Cardiac septum (tissue), 1 donor: ENCODE results near the gene ZNF311. TPM values are rescaled to one million over a fixed set of nuclear protein-coding genes. Genes with fewer than 3 reads are reported as not detected.
"Not testable (repeated sequence)": the region's sequence is repeated elsewhere in the genome, so short reads cannot be mapped to it uniquely, and the experiment has no call there.

Experiments
- DNase-seq: peaks from one replicate; pipeline ENCODE4 v3.0.0-alpha.2; 2020; ENCODE audit warnings: low spot score
- intact Hi-C: fragments of 100-400 bp; cut with DNase I; formaldehyde crosslinking; loops from one replicate; pipeline ENCODE4 v1.14.0; 2022
- total RNA-seq: library from RNA; stranded (reverse); fragmentation: NEBNext Ultra II Directional; extraction: Animal tissue kit (Norgen Biotek cat#: 25700); gene quantifications from one replicate; pipeline ENCODE4 v1.2.1, GENCODE V29; 2021
- donor health status: DM: no; HTN: no; CAD: no.

The ZNF311 gene
- total RNA-seq, 1 donor from 2014 or later: 0.22 TPM

DNA sequence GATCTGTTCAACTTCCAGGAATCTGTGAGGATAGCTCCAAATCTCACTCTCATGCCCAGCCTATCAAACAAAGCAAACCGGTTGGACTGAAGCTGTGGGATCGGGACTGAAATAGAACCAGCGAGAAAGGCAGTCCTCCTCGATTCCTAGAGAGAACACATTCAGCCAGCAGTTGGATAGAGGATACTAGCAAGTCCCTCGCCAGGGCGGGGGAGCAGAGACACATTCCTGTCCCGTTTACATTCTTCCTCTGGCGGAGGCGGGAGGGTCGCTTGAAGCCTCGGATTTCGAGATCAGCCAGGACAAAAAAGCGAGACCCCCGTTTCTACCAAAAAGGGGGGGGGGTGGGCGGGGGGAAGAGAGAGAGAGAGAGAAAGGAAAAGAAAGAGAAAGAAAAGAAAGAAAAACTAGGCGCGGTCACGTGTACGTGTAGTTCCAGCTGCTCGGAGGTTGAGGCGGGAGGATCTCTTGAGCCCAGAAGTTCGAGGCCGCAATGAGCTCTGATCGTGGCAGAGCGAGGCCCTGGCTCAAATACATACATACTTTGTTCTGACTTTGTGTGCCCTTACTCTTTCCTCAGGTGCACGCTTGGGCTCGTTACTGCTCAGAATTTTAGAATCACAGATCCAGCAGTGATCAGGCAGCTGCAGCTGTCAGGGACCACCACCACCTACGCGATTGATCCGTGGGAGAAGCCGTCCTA lies 19.5 kb downstream of the ZNF311 start:
- intact Hi-C loops: loop anchor here (10.0 kb wide), 4 partner anchors 61 to 151 kb away; partner anchors contain the start of gene TRIM27
- DNase-seq: peak; percentile 78

DNA sequence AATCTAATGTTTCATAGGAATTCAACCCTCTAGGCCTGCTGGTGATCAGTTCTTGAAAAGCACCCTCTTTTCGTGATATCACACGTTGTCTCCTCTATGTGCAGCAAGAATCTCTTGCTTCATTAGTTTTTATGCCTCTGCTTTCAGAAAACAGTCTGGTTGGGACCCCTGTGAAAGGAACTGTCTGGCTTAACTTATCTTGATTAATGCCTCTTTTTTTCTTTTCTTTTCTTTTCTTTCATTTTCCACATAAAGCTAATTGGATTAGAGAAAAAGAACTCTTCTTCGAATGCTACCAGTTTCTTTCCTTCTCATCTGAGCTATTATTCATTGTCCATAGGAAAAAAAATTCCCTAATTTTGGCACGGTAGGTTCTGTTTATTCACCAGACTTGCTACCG lies 21.3 kb downstream of the ZNF311 start:
- intact Hi-C loops: loop anchor here (10.0 kb wide), 4 partner anchors 59 to 149 kb away; partner anchors contain the start of gene TRIM27
- no peak for DNase-seq

DNA sequence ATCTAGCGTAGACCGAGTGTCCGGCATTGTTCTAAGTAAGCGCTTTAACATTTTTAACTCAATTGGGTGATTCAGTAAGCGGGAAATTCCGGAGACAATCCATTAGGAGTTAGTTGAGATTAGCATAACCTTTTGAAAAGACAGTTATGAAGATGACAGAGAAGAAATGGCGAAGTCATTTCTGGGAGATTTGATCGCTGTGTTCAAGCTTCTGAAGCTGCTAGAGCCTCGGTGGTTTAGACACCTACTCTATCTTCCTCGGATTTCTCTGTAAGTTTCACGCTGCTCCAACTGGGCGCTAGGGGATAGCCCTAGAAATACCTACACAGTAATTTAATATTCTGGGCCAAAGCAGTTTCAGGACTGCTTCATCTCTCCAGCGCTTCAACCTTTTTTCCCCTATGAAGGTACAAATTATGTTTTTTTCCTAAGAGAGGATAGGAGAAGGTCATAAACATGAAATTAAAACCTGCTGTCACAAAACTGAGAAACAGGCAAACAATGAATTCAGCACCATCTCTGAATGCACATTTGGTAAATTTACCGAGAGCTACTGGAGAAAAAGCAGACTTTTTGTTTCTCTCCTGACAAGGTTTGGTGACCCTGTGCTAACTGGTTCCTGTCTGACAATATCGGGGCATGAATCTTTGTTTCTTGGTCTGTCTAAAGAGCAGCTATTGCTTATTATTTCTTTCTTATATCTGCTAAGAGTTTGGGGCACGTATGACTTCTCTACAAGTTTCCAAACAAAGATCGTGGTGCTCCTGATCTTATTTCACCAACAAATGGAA lies 22.4 kb downstream of the ZNF311 start:
- intact Hi-C loops: loop anchor here (10.0 kb wide), 4 partner anchors 58 to 148 kb away; partner anchors contain the start of gene TRIM27
- DNase-seq: no peak

DNA sequence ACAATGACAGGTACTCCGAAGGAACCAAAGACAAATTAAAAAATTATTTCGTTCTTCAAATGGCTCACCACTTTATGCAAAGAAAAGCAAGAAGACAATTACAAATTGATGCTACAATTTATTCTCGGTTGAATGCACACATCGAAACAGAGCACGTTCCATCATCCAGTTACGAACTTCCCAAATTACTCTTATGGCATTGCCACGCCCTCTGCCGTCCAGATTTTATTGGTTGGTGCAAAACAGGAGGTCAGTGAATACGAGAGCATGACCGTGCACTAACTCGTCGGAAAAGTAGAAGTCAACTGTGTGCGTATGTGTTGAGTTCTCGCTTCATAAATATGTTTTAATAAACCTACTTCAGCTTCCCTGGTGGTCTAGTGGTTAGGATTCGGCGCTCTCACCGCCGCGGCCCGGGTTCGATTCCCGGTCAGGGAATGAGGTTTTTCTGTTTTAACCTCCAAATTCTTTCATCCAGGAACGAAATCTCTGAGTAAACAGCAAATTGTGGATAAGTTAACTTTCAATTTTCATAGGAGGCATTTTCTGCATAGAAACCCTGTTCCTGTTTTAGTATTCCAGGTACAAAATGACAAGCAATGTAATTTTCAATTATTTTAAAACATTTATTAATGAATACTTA lies 23.2 kb downstream of the ZNF311 start:
- intact Hi-C loops: loop anchor here (1.0 to 10.0 kb wide), 5 partner anchors 38 to 147 kb away; partner anchors contain the start of gene TRIM27
- DNase-seq: peak; percentile 88

DNA sequence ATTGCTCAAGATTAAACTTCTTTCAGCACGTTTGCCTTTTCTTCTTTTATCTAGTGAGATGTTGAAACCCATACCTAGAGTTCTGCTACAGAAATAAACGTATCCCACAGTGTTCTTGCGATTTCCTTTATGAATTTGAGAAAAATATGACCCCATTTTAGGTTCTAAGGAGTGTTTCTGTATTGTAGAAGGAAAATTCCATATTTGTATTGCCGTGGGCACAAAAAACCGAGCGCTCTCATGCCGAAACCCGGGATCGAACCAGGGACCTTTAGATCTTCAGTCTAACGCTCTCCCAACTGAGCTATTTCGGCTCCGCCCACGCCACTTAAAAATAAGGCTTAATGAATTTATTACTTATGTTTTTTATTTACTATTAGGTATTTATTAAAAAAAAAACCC lies 23.7 kb downstream of the ZNF311 start:
- DNase-seq: no peak
- intact Hi-C loops: loop anchor here (1.0 to 10.0 kb wide), 5 partner anchors 37 to 147 kb away; partner anchors contain the start of gene TRIM27

GRCh38 chr6:28980852-28981430 lies 24.2 kb downstream of the ZNF311 start:
- intact Hi-C loops: loop anchor here (1.0 to 10.0 kb wide), 5 partner anchors 37 to 146 kb away; partner anchors contain the start of gene TRIM27
- no peak for DNase-seq

- no peak for DNase-seq
Observed at GRCh38 chr6:28980137-28980851, 24.8 kb downstream of the ZNF311 start.

GRCh38 chr6:28979679-28980078 lies 25.4 kb downstream of the ZNF311 start:
- no peak for DNase-seq
- intact Hi-C loops: loop anchor here (10.0 kb wide), 4 partner anchors 55 to 145 kb away; partner anchors contain the start of gene TRIM27

More at GRCh38 chr6:28980137-28980851, 24.8 kb downstream of the ZNF311 start:
- intact Hi-C loops: loop anchor here (10.0 kb wide), 4 partner anchors 55 to 145 kb away; partner anchors contain the start of gene TRIM27

- intact Hi-C loops: no loop called here
- DNase-seq: no peak
Observed at GRCh38 chr6:28978959-28979561, 26.1 kb downstream of the ZNF311 start.

DNA sequence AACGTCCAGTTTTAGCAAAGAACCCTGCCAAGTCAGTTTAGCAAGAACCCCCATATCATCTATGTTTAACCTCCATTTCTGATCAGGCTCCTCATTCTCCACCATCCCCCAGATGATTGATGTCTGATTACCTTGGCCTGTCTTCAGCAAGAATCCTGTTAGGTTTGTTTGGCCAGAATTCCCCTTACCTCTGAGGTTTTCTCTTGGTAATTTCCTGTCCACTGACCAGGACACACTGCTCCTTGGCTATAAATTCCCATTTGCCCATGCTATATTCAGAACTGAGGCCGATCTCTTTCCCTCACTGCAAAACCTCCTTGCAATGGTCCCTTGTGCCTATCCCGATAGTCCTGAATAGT lies 27.0 kb downstream of the ZNF311 start:
- DNase-seq: no peak
- intact Hi-C loops: no loop called here

- intact Hi-C loops: no loop called here
- no peak for DNase-seq
Observed at GRCh38 chr6:28977341-28978132, 27.6 kb downstream of the ZNF311 start.

DNA sequence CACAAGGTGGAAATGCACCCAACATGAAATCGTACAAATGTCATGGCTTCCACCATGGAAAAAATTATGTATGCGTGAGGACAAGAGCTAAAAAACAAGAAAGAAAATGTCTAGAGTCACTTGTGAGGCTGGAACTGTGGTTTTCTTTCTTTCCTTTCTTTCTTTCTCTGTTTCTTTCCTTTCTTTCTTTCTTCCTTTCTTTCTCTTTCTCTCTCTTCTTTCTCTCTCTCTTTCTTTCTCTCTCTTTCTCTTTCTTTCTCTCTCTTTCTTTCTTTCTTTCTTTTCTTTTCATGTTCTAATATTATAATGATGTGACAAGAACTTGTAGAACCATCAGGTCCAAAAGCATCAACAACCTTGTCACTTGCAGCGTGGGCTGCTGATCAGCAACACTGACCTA lies 28.4 kb downstream of the ZNF311 start:
- intact Hi-C loops: no loop called here
- no peak for DNase-seq

DNA sequence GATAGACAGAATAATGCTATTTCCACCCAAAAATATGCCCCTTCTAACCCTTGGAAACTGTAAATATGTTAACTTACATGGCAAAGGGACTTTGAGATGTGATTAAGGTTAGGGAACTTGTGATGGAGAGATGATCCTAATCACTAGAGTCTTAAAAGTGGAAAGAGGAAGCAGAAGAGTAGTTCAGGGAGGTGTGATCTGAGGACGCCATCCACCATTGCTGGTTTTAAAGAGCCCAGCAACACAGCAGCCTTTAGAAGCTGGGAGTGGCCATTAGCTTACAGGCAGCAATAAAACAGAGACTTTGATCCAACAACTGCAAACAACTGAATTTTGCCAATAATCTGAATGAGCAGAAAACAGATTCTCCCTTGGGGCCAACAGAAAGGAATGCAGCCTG lies 30.6 kb downstream of the ZNF311 start:
- intact Hi-C loops: no loop called here
- DNase-seq: no peak

DNA sequence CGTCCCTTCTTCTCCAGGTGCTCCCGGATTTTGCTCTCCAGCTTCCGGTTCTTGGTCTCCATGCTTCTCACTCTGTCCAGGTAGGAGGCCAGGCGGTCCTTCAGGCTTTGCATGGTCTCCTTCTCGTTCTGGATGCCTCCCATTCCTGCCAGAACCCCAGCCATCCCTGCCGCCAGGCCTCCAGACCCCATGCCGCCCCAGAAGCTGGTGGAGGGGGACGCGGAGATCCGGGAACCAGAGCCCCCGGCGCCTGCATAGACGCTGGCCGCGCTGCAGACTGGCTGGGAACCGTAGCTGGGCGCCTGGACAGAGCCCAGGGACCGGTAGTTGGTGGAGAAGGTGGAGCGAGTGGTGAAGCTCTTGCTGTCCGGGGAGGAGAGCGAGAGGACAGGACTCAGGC lies 35.1 kb downstream of the ZNF311 start:
- intact Hi-C loops, DNase-seq: not testable (repeated sequence)

GRCh38 chr6:28969129-28969528 lies 36.0 kb downstream of the ZNF311 start:
- intact Hi-C loops: no loop called here
- DNase-seq: no peak

GRCh38 chr6:28968476-28968875 lies 36.6 kb downstream of the ZNF311 start:
- intact Hi-C loops: no loop called here
- no peak for DNase-seq

DNA sequence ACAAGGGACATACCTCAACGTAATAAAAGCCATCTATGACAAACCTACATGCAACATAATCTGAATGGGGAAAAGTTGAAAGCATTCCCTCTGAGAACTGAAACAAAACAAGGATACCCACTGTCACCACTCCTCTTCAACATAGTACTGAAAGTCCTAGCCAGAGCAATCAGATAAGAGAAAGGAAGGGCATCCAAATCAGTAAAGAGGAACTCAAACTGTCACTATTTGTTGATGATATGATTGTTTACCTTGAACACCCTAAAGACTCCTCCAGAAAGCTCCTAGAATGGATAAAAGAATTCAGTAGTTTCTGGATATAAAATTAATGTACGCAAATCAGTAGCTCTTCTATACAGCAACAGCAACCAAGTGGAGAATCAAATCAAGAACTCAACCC lies 39.4 kb downstream of the ZNF311 start:
- intact Hi-C loops: no loop called here
- no peak for DNase-seq
